Lower leg skin (tissue), 4 donors: ENCODE measurements around the gene ADAM19. TPM values are rescaled to one million over a fixed set of nuclear protein-coding genes. Genes with fewer than 3 reads are reported as not detected.
"Not testable (repeated sequence)": the region's sequence is repeated elsewhere in the genome, so short reads cannot be mapped to it uniquely, and the experiment has no call there.

ENCODE experiments used
- DNase-seq, 2 donors: peaks; one replicate each; pipeline ENCODE4 v3.0.0-alpha.2; 2019; ENCODE audit warnings: low spot score in 2 of 2
- H3K4me3 ChIP-seq: fragments of 200-600 bp; sonication (generic); 2 replicates; pipeline ENCODE4 v1.5.1; 2017; ENCODE audit warnings: mild to moderate bottlenecking, low read depth; ENCODE audit not compliant: poor library complexity, severe bottlenecking
- POLR2A ChIP-seq, 2 donors: fragments of 450-650 bp; IDR thresholded peaks; one replicate each; pipeline ENCODE4 v1.6.1; 2016 to 2017; ENCODE audit warnings: antibody characterized with exemption in 2 of 2, mild to moderate bottlenecking in 1 of 2, moderate library complexity in 1 of 2
- WGBS, 2 donors: methylation state at CpG; one replicate each; pipeline ENCODE4 v1.1.5; 2018; 5-methylcytosine and 5-hydroxymethylcytosine counted together
- intact Hi-C: fragments of 100-400 bp; cut with DNase I; formaldehyde crosslinking; loops from one replicate; pipeline ENCODE4 v1.15.0; 2023; ENCODE audit warnings: low total_unique reads
- total RNA-seq, 4 donors: library from RNA; depleted of rRNA; stranded (reverse); fragments of >200 nt; gene quantifications; one replicate each; pipeline ENCODE4 v1.1.0, GENCODE V29; 2016
- TF ChIP-seq, protein P1 (sequence below), 3 donors: fragments of 450-650 bp; IDR thresholded peaks; one replicate each; pipeline ENCODE4 v1.5.1; 2016; ENCODE audit warnings: antibody characterized with exemption in 3 of 3, mild to moderate bottlenecking in 3 of 3, moderate library complexity in 2 of 3

ADAM19 gene
- total RNA-seq, 4 donors from 2014 or later = 0.68 to 1.7 (median 1.0) TPM

DNA sequence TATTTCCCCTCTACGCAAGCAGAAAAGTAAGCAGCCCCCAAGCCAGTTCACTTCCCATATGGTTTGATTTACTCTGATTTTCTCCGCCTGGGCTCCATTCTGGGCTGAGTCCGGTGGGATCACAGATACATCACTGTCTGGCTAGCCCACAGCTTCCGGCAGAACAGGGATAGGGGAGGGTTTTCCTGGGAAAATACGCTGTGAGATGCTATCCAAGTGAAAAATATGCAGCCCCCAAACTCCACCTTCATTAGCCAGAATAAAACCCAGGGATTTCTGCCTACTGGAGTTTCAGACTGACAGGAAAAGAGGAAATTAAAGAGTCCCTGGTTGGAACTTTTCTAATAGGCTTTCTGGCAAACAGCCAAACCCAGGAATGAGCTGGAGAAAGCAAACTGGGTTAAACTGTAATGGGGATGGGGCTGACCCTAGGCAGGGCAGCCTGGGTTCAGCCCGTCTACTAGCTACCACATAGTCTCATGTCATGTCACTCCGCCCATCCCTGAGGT is 132.5 kb downstream of the ADAM19 start:
- no peak overlapping the region for H3K4me3 ChIP-seq
- TF ChIP-seq, protein P1, sequence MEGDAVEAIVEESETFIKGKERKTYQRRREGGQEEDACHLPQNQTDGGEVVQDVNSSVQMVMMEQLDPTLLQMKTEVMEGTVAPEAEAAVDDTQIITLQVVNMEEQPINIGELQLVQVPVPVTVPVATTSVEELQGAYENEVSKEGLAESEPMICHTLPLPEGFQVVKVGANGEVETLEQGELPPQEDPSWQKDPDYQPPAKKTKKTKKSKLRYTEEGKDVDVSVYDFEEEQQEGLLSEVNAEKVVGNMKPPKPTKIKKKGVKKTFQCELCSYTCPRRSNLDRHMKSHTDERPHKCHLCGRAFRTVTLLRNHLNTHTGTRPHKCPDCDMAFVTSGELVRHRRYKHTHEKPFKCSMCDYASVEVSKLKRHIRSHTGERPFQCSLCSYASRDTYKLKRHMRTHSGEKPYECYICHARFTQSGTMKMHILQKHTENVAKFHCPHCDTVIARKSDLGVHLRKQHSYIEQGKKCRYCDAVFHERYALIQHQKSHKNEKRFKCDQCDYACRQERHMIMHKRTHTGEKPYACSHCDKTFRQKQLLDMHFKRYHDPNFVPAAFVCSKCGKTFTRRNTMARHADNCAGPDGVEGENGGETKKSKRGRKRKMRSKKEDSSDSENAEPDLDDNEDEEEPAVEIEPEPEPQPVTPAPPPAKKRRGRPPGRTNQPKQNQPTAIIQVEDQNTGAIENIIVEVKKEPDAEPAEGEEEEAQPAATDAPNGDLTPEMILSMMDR (IDR thresholded peaks at IDR 0.05) = no peak
- 49 to 63% methylated on average over 7 of the region's 7 CpGs for WGBS, 2 donors
- no peak for DNase-seq
- intact Hi-C loops = no loop called here

DNA sequence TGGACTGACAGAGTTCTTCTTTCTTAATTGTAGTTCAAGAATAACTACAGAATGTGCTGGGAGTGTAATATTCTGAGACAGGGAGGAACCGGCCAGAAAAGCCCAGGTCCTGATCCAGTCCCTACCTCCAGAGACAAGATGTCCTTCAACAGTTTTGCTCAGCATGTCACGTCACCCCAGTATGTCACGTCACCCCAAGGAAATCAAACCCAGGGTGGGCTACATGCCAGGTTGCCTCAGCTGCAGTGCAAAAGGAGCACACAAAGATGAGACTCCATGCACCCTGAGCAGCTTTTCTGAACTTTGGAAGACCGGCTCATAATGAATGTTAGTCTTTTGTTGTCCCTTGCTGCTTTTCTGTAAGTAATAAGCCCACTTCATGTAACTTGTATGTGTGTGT is 141.5 kb downstream of the ADAM19 start:
- no peak for TF ChIP-seq POLR2A (IDR thresholded peaks at IDR 0.05)
- TF ChIP-seq, protein P1 (IDR thresholded peaks at IDR 0.05) = no peak
- 90% methylated on average over 4 of the region's 4 CpGs for WGBS, 2 donors
- no peak for DNase-seq
- intact Hi-C loops = loop anchor here (5.0 kb wide), 1 partner anchor 43 kb away; no protein-coding TSS in a partner anchor
- H3K4me3 ChIP-seq = no peak overlapping the region

DNA sequence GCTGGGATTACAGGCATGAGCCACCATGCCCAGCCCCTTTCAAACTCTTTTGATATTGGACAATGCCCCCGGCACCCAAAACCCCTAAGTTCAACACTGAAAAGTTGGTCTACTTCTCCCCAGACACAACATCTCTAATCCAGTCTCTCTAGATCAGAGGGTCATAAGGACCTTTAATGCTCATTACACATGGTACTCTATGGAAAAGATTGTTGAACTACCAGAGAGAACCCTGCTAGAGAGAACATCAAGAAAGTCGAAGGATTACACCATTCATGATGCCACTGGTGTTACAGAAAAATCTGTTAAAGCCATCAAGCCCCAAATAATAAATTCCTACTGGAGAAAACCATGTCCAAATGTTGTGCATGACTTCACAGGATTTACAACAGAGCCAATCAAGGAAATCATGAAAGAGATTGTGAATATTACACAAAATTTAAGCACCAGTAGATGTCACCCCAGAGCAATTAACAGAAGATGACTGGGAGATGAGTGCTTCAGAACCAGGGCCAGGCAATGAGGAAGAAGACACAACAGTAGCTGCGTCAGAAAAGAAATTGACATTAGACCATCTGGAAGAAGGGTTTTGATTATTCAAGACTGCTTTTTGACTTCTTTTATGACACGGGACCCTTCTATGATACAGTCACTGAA is 143.9 kb downstream of the ADAM19 start:
- TF ChIP-seq POLR2A (IDR thresholded peaks at IDR 0.05) = no peak
- TF ChIP-seq, protein P1 (IDR thresholded peaks at IDR 0.05) = no peak
- intact Hi-C loops = loop anchor here (5.0 kb wide), 1 partner anchor 46 kb away; no protein-coding TSS in a partner anchor
- DNase-seq = no peak
- no peak overlapping the region for H3K4me3 ChIP-seq
- WGBS, 2 donors = 32 to 41% methylated on average over 4 of the region's 4 CpGs

DNA sequence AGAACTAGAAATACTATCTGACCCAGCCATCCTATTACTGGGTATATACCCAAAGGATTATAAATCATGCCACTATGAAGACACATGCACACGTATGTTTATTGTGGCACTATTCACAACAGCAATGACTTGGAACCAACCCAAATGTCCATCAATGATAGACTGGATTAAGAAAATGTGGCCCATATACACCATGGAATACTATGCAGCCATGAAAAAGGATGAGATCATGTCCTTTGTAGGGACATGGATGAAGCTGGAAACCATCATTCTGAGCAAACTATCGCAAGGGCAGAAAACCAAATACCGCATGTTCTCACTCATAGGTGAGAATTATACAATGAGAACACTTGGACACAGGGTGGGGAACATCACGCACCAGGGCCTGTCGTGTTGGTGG is 145.7 kb downstream of the ADAM19 start:
- intact Hi-C loops = loop anchor here (5.0 kb wide), 1 partner anchor 47 kb away; no protein-coding TSS in a partner anchor
- not testable (repeated sequence) for H3K4me3 ChIP-seq, DNase-seq
- 96 to 97% methylated on average over 5 of the region's 5 CpGs for WGBS, 2 donors

Other genes with a start within 250 kb of the ADAM19 start
- 100 to 1,000 TPM in 1 of 4 donors, 10 to 100 TPM in 3; 74.1 to 130 (median 82.1) TPM for gene NIPAL4, start 115.6 kb downstream of the ADAM19 start, total RNA-seq
- gene SOX30, start 76.7 kb upstream of the ADAM19 start, total RNA-seq = under 1 TPM in 1 of 4 donors, not detected in 3; 0.10 TPM
- gene C5orf52, start 95.8 kb upstream of the ADAM19 start, total RNA-seq = not detected
- gene THG1L, start 155.6 kb upstream of the ADAM19 start, total RNA-seq = 10 to 100 TPM in 3 of 4 donors, 1 to 10 TPM in 1; 9.3 to 14.1 (median 11.3) TPM
- gene LSM11, start 167.9 kb upstream of the ADAM19 start, total RNA-seq = 1 to 10 TPM; 3.6 to 5.6 (median 3.8) TPM